ENCODE data around the gene FOXP1. TPM values are rescaled to one million over a fixed set of nuclear protein-coding genes. Genes with fewer than 3 reads are reported as not detected.

FOXP1 gene
- total RNA-seq, 1 donor from 2014 or later: 27.3 TPM

DNA sequence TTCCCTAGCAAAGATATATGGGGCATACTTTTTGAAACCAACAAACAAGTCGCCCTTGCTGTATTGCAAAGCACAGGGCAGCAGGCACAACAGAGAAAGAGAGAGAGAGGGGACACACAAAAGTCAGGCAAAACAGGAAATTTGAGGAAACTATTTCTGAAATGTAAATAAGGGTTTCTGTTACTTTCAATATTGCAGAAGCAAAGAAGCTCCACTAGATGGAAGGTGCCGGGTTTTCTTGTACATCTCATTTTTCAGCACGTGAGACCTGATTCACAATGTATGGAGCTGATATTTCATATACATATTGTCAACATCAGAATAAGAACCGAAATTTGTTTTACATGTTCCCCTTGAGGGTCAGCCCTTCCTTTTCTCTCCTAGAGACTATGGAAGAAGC, 127.4 kb downstream of the FOXP1 start:
- H3K27me3 Mint-ChIP-seq (ENCODE audit: insufficient read depth, low read depth): peaks cover 2% of the 10 kb centered on the region

DNA sequence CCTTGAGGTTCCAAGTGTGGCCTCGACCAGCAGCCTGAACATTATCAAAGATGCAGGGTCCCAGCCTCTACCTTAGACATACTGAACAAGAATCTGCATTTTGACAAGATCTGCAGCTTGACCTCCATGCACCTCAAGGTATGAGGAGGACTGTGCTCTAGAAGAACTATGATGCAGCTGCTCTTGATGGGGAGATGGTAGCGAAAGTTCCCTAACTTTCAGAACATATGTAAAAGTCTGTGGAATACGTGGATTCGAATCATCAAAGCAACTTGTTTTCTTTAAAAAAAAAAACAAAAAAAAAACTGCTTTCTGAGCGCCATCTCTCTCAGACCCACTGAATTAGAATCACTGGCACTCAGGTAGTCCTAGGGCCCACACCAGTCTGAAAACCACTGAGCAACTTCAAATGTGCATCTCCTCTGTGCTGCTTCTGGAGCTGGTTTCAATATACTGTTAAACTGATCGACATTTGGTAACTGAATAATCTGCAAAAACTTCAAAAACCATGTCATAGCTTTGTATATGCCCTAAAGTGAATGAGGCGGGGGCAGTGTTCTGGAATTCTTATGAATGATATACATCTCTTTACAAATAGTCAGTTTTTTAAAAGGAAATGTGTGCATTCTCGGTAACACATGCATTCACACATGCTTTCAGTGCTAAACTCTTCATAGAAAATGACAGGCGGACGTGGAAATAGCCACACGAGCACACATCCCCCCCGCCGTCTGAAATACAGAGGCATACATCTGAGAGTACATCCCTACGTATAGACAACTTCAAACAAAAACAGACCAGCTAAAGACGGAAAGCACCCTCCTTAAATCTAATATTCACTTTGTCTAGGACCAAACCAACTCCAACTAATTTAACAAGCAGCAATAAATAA, 128.8 kb downstream of the FOXP1 start:
- no peak for DNase-seq (ENCODE audit: low spot score)
- no peaks in the 10 kb centered on the region for H3K27me3 ChIP-seq
- H3K4me3 ChIP-seq: no peak overlapping the region
- peaks cover 34% of the 10 kb centered on the region for H3K4me1 ChIP-seq
- Mint-ChIP-seq H3K27me3 (ENCODE audit: insufficient read depth, low read depth) (peaks cover 2% of the 10 kb centered on the region), H3K4me1 (peaks cover 34% of the 10 kb centered on the region), H3K4me3 (no peak overlapping the region), H3K9me3 (no peaks in the 10 kb centered on the region), H3K27ac (no peak overlapping the region), H3K36me3 (no peaks in the 10 kb centered on the region)
- no peaks in the 10 kb centered on the region for H3K79me2 ChIP-seq (ENCODE audit: low read depth)
- TF ChIP-seq, protein P1, sequence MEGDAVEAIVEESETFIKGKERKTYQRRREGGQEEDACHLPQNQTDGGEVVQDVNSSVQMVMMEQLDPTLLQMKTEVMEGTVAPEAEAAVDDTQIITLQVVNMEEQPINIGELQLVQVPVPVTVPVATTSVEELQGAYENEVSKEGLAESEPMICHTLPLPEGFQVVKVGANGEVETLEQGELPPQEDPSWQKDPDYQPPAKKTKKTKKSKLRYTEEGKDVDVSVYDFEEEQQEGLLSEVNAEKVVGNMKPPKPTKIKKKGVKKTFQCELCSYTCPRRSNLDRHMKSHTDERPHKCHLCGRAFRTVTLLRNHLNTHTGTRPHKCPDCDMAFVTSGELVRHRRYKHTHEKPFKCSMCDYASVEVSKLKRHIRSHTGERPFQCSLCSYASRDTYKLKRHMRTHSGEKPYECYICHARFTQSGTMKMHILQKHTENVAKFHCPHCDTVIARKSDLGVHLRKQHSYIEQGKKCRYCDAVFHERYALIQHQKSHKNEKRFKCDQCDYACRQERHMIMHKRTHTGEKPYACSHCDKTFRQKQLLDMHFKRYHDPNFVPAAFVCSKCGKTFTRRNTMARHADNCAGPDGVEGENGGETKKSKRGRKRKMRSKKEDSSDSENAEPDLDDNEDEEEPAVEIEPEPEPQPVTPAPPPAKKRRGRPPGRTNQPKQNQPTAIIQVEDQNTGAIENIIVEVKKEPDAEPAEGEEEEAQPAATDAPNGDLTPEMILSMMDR (IDR thresholded peaks at IDR 0.05): no peak
- TF ChIP-seq EZH2 (IDR thresholded peaks at IDR 0.05) (no peak), EZH2phosphoT487 (IDR thresholded peaks at IDR 0.05) (no peak)
- H3K4me2 ChIP-seq: no peak overlapping the region
- H2AFZ ChIP-seq (replicated peaks): no peak overlapping the region
- H3K9ac ChIP-seq: no peak overlapping the region
- no peaks in the 10 kb centered on the region for H3F3A ChIP-seq (ENCODE audit: low read depth)
- H4K20me1 ChIP-seq (ENCODE audit: low read depth): peaks cover 51% of the 10 kb centered on the region
- H3K27ac ChIP-seq: no peak overlapping the region
- H3K36me3 ChIP-seq: no peaks in the 10 kb centered on the region
- no peaks in the 10 kb centered on the region for H3K9me3 ChIP-seq (ENCODE audit: low read depth)

More for the DNA sequence above, 127.4 kb downstream of the FOXP1 start:
- Histone ChIP-seq H3K27me3 (no peaks in the 10 kb centered on the region), H3K36me3 (no peaks in the 10 kb centered on the region), H3K9ac (no peak overlapping the region), H3K79me2 (ENCODE audit: low read depth) (no peaks in the 10 kb centered on the region), H2AFZ (replicated peaks) (no peak overlapping the region), H3K27ac (no peak overlapping the region), H3K4me1 (peaks cover 27% of the 10 kb centered on the region), H4K20me1 (ENCODE audit: low read depth) (peaks cover 40% of the 10 kb centered on the region), H3F3A (ENCODE audit: low read depth) (no peaks in the 10 kb centered on the region), H3K9me3 (ENCODE audit: low read depth) (no peaks in the 10 kb centered on the region), H3K4me2 (no peak overlapping the region), H3K4me3 (no peak overlapping the region)
- H3K9me3 Mint-ChIP-seq: no peaks in the 10 kb centered on the region
- peaks cover 4% of the 10 kb centered on the region for H3K36me3 Mint-ChIP-seq
- H3K4me1 Mint-ChIP-seq: peaks cover 26% of the 10 kb centered on the region
- no peak overlapping the region for H3K4me3 Mint-ChIP-seq
- no peak for TF ChIP-seq EZH2 (IDR thresholded peaks at IDR 0.05)
- TF ChIP-seq EZH2phosphoT487 (IDR thresholded peaks at IDR 0.05): no peak
- TF ChIP-seq, protein P1 (IDR thresholded peaks at IDR 0.05): no peak
- H3K27ac Mint-ChIP-seq: no peak overlapping the region
- no peak for DNase-seq (ENCODE audit: low spot score)

DNA sequence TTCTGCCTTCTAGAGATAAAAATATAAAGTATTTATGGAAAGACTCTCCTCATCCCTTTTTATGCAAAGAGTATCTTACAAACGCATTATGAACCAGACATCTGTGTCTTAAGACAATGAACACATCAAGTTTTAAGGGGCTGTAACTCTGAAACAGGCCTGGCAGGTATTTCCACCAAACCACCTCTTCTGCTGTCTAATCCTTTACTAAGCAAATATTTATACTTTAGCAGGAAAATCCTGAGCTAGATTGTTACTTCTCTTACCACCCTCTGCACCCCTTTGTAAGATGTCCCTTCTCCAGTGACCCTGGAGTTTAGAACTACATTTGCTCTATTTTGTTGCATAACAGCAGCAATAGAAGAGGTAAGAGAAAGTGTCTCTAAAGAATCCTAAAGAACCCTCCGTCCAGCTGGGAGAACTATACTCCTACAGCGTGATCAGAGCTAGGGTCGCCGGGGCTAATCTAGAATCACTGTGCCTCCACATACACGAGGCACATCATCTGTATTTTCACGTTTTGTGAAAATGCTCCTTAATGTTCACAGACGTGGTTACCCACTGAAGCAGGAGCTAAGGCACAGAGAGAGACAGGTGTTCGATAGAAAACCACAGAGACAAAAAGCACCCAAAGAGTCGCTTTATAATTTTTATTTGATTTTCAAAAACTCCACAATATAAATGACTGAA, 129.6 kb downstream of the FOXP1 start:
- Histone ChIP-seq H3K27me3 (no peaks in the 10 kb centered on the region), H3K36me3 (no peaks in the 10 kb centered on the region), H3K27ac (no peak overlapping the region), H3F3A (ENCODE audit: low read depth) (no peaks in the 10 kb centered on the region), H3K9ac (no peak overlapping the region), H3K9me3 (ENCODE audit: low read depth) (no peaks in the 10 kb centered on the region), H3K4me2 (no peak overlapping the region), H2AFZ (replicated peaks) (no peak overlapping the region), H4K20me1 (ENCODE audit: low read depth) (peaks cover 56% of the 10 kb centered on the region), H3K4me1 (peaks cover 34% of the 10 kb centered on the region), H3K79me2 (ENCODE audit: low read depth) (no peaks in the 10 kb centered on the region), H3K4me3 (no peak overlapping the region)
- no peak for DNase-seq (ENCODE audit: low spot score)
- no peaks in the 10 kb centered on the region for H3K36me3 Mint-ChIP-seq
- H3K27ac Mint-ChIP-seq: no peak overlapping the region
- H3K4me3 Mint-ChIP-seq: no peak overlapping the region
- no peaks in the 10 kb centered on the region for H3K9me3 Mint-ChIP-seq
- peaks cover 40% of the 10 kb centered on the region for H3K4me1 Mint-ChIP-seq
- peaks cover 2% of the 10 kb centered on the region for H3K27me3 Mint-ChIP-seq (ENCODE audit: insufficient read depth, low read depth)
- no peak for TF ChIP-seq EZH2phosphoT487 (IDR thresholded peaks at IDR 0.05)
- TF ChIP-seq, protein P1 (IDR thresholded peaks at IDR 0.05): no peak

Measured in neural progenitor cell (in vitro differentiated cells).